BLaER1 treated with 17β-estradiol and CSF1 and Interleukin-3, amounts not matched to agents 10 nM and 100 nM (cell line): ENCODE data around the gene MAPK8IP3.

Experiments
- H3K27ac ChIP-seq, 11 experiments: shearing (Covaris generic); formaldehyde crosslinking; 2 replicates each; pipeline ENCODE4 v1.8.1; 2022
- H3K27me3 ChIP-seq, 11 experiments: shearing (Covaris generic); formaldehyde crosslinking; 2 replicates each; pipeline ENCODE4 v1.8.1; 2022
- H3K36me3 ChIP-seq, 11 experiments: shearing (Covaris generic); formaldehyde crosslinking; 2 replicates each; pipeline ENCODE4 v1.8.1; 2022
- H3K4me1 ChIP-seq, 10 experiments: shearing (Covaris generic); formaldehyde crosslinking; 2 replicates each; pipeline ENCODE4 v1.8.1; 2022
- H3K4me2 ChIP-seq, 11 experiments: shearing (Covaris generic); formaldehyde crosslinking; 2 replicates each; pipeline ENCODE4 v1.8.1; 2022
- H3K4me3 ChIP-seq, 10 experiments: shearing (Covaris generic); formaldehyde crosslinking; 2 replicates each; pipeline ENCODE4 v1.8.1; 2022
- H3K9ac ChIP-seq, 11 experiments: shearing (Covaris generic); formaldehyde crosslinking; 2 replicates each; pipeline ENCODE4 v1.8.1; 2022
- H3K9me3 ChIP-seq, 11 experiments: shearing (Covaris generic); formaldehyde crosslinking; replicated peaks in 1 of 11; 2 replicates each; pipeline ENCODE4 v1.8.1; 2022
- H4K20me1 ChIP-seq, 11 experiments: shearing (Covaris generic); formaldehyde crosslinking; 2 replicates each; pipeline ENCODE4 v1.8.1; 2022
- Cebpa-rat ChIP-seq, 11 experiments: shearing (Covaris generic); IDR thresholded peaks; 2 replicates each; pipeline ENCODE4 v1.8.1; 2022

Gene MAPK8IP3

GRCh38 chr16:1723450-1724147 is 17.6 kb downstream of the MAPK8IP3 start:
- H3K4me1 ChIP-seq = peaks cover 59 to 78% (median 77%) of the 10 kb centered on the region in 10 experiments
- TF ChIP-seq Cebpa-rat (IDR thresholded peaks at IDR 0.05) = no peak
- no peak overlapping the region; a peak in 1 of 20 replicates for H3K4me3 ChIP-seq
- no peaks in the 10 kb centered on the region for H3K9me3 ChIP-seq
- peaks cover 37 to 49% (median 46%) of the 10 kb centered on the region in 11 experiments for H3K36me3 ChIP-seq
- no peaks in the 10 kb centered on the region for H3K27me3 ChIP-seq
- H4K20me1 ChIP-seq = peaks cover 3 to 75% (median 25%) of the 10 kb centered on the region in 11 experiments; a peak in 15 of 22 replicates
- H3K9ac ChIP-seq = peak overlapping the region; percentile 51 to 80 (median 78); a peak in 18 of 22 replicates
- H3K27ac ChIP-seq = peak overlapping the region; percentile 68 to 96 (median 91)
- peak overlapping the region; percentile 73 to 95 (median 82) for H3K4me2 ChIP-seq

GRCh38 chr16:1724491-1724890 is 18.5 kb downstream of the MAPK8IP3 start:
- Histone ChIP-seq H3K27ac (peak overlapping the region in 9 of 11 experiments; percentile 87 to 96 (median 92); a peak in 15 of 22 replicates), H3K4me2 (peak overlapping the region; percentile 60 to 95 (median 77)), H3K4me1 (peaks cover 51 to 69% (median 68%) of the 10 kb centered on the region in 10 experiments)

GRCh38 chr16:1726661-1727502 is 20.9 kb downstream of the MAPK8IP3 start:
- no peak overlapping the region for H3K4me2 ChIP-seq

More at GRCh38 chr16:1724491-1724890, 18.5 kb downstream of the MAPK8IP3 start:
- Histone ChIP-seq H3K9me3 (no peaks in the 10 kb centered on the region), H4K20me1 (peaks cover 3 to 74% (median 25%) of the 10 kb centered on the region in 11 experiments; a peak in 15 of 22 replicates), H3K9ac (peak overlapping the region in 6 of 11 experiments; percentile 9 to 42 (median 16); a peak in 3 of 22 replicates), H3K4me3 (no peak overlapping the region; a peak in 1 of 20 replicates), H3K36me3 (peaks cover 46 to 58% (median 53%) of the 10 kb centered on the region in 11 experiments), H3K27me3 (no peaks in the 10 kb centered on the region)
- no peak for TF ChIP-seq Cebpa-rat (IDR thresholded peaks at IDR 0.05)

GRCh38 chr16:1727651-1728624 is 21.9 kb downstream of the MAPK8IP3 start:
- H3K9me3 ChIP-seq = peaks cover 0 to 7% (median 0%) of the 10 kb centered on the region in 11 experiments; a peak in 4 of 22 replicates
- 0 out of 22 replicates have a peak overlapping the region, but pooled peaks of 1 of the 11 experiments have one; percentile 18 for H3K9ac ChIP-seq
- peaks cover 77 to 92% (median 85%) of the 10 kb centered on the region in 11 experiments for H3K36me3 ChIP-seq
- H3K4me1 ChIP-seq = peaks cover 25 to 47% (median 35%) of the 10 kb centered on the region in 10 experiments
- H3K27ac ChIP-seq = 0 out of 22 replicates have a peak overlapping the region, but pooled peaks of 1 of the 11 experiments have one; percentile 16
- peaks cover 13 to 82% (median 33%) of the 10 kb centered on the region in 11 experiments; a peak in 16 of 22 replicates for H4K20me1 ChIP-seq
- H3K4me2 ChIP-seq = no peak overlapping the region
- TF ChIP-seq Cebpa-rat (IDR thresholded peaks at IDR 0.05) = no peak
- no peak overlapping the region for H3K4me3 ChIP-seq
- H3K27me3 ChIP-seq = no peaks in the 10 kb centered on the region

More at GRCh38 chr16:1726661-1727502, 20.9 kb downstream of the MAPK8IP3 start:
- H3K27ac ChIP-seq = peak overlapping the region in 6 of 11 experiments; percentile 3 to 96 (median 92); a peak in 10 of 22 replicates
- H3K27me3 ChIP-seq = no peaks in the 10 kb centered on the region
- H3K4me1 ChIP-seq = peaks cover 35 to 55% (median 45%) of the 10 kb centered on the region in 10 experiments
- no peak overlapping the region for H3K4me3 ChIP-seq
- H3K9me3 ChIP-seq = no peaks in the 10 kb centered on the region
- H3K36me3 ChIP-seq = peaks cover 67 to 81% (median 75%) of the 10 kb centered on the region in 11 experiments
- H4K20me1 ChIP-seq = peaks cover 11 to 72% (median 29%) of the 10 kb centered on the region in 11 experiments; a peak in 16 of 22 replicates
- peak overlapping the region in 6 of 11 experiments; percentile 7 to 39 (median 20); a peak in 5 of 22 replicates for H3K9ac ChIP-seq
- TF ChIP-seq Cebpa-rat (IDR thresholded peaks at IDR 0.05) = no peak

GRCh38 chr16:1729026-1729425 is 23.0 kb downstream of the MAPK8IP3 start:
- Histone ChIP-seq H3K27me3 (no peaks in the 10 kb centered on the region), H4K20me1 (peaks cover 13 to 84% (median 40%) of the 10 kb centered on the region in 11 experiments; a peak in 16 of 22 replicates), H3K4me2 (no peak overlapping the region), H3K9me3 (peaks cover 0 to 18% (median 10%) of the 10 kb centered on the region in 11 experiments; a peak in 19 of 22 replicates), H3K27ac (no peak overlapping the region), H3K36me3 (peaks cover 88 to 100% (median 95%) of the 10 kb centered on the region in 11 experiments), H3K4me3 (no peak overlapping the region), H3K9ac (no peak overlapping the region), H3K4me1 (peaks cover 15 to 36% (median 24%) of the 10 kb centered on the region in 10 experiments)
- no peak for TF ChIP-seq Cebpa-rat (IDR thresholded peaks at IDR 0.05)

GRCh38 chr16:1729445-1729844 is 23.4 kb downstream of the MAPK8IP3 start:
- Histone ChIP-seq H3K27me3 (no peaks in the 10 kb centered on the region), H3K4me1 (peaks cover 10 to 32% (median 20%) of the 10 kb centered on the region in 10 experiments), H3K9me3 (peaks cover 0 to 22% (median 14%) of the 10 kb centered on the region in 11 experiments; a peak in 19 of 22 replicates), H4K20me1 (peaks cover 13 to 84% (median 40%) of the 10 kb centered on the region in 11 experiments; a peak in 15 of 22 replicates), H3K27ac (no peak overlapping the region), H3K4me2 (no peak overlapping the region), H3K4me3 (no peak overlapping the region), H3K36me3 (peaks cover 89 to 100% (median 95%) of the 10 kb centered on the region in 11 experiments), H3K9ac (no peak overlapping the region; a peak in 1 of 22 replicates)
- TF ChIP-seq Cebpa-rat (IDR thresholded peaks at IDR 0.05) = no peak

- Histone ChIP-seq H4K20me1 (peaks cover 7 to 80% (median 33%) of the 10 kb centered on the region in 11 experiments; a peak in 15 of 22 replicates), H3K4me1 (peaks cover 0 to 16% (median 4%) of the 10 kb centered on the region in 10 experiments; a peak in 12 of 20 replicates), H3K27ac (no peak overlapping the region), H3K36me3 (peaks cover 89 to 99% (median 95%) of the 10 kb centered on the region in 11 experiments), H3K4me2 (peak overlapping the region in 2 of 11 experiments; percentile 13 to 56; a peak in 4 of 22 replicates), H3K4me3 (no peak overlapping the region), H3K9me3 (peaks cover 0 to 39% (median 30%) of the 10 kb centered on the region in 11 experiments; a peak in 19 of 22 replicates), H3K9ac (peak overlapping the region in 2 of 11 experiments; percentile 2 to 29; a peak in 2 of 22 replicates), H3K27me3 (no peaks in the 10 kb centered on the region)
- TF ChIP-seq Cebpa-rat (IDR thresholded peaks at IDR 0.05) = no peak
These were observed 25.1 kb downstream of the MAPK8IP3 start for GRCh38 chr16:1731073-1731472.
